Left ventricle myocardium inferior (tissue), 1 donor: ENCODE measurements around the gene CHST8. TPM values are rescaled to one million over a fixed set of nuclear protein-coding genes. Genes with fewer than 3 reads are reported as not detected.
A peak's percentile ranks its signal among the peaks of the same experiment; 100 is the strongest.

Experiments
- DNase-seq: peaks from one replicate; pipeline ENCODE4 v3.0.0-alpha.2; 2020
- H3K27ac ChIP-seq: fragments of 200-600 bp; replicated peaks from 2 replicates; pipeline ENCODE4 v1.8.0; 2021
- H3K27me3 ChIP-seq: fragments of 200-600 bp; 2 replicates; pipeline ENCODE4 v1.8.0; 2021; ENCODE audit warnings: low read depth
- H3K36me3 ChIP-seq: fragments of 200-600 bp; 2 replicates; pipeline ENCODE4 v1.8.0; 2021
- H3K4me1 ChIP-seq: fragments of 200-600 bp; 2 replicates; pipeline ENCODE4 v1.8.0; 2021
- H3K4me3 ChIP-seq: fragments of 200-600 bp; 2 replicates; pipeline ENCODE4 v1.8.0; 2021; ENCODE audit warnings: mild to moderate bottlenecking, moderate library complexity
- H3K9me3 ChIP-seq: fragments of 200-600 bp; replicated peaks from 2 replicates; pipeline ENCODE4 v1.8.0; 2021
- CTCF ChIP-seq: fragments of 200-600 bp; IDR thresholded peaks from 2 replicates; pipeline ENCODE4 v1.8.0; 2021; ENCODE audit warnings: antibody characterized with exemption, mild to moderate bottlenecking, borderline replicate concordance
- intact Hi-C: fragments of 100-400 bp; cut with micrococcal nuclease; formaldehyde crosslinking; loops from one replicate; pipeline ENCODE4 v1.11.0; 2022
- total RNA-seq: library from RNA; stranded (reverse); fragmentation: NEBNext Ultra II Directional; extraction: Animal tissue kit (Norgen Biotek cat#: 25700); gene quantifications from one replicate; pipeline ENCODE4 v1.2.1, GENCODE V29; 2021
- donor health status: DM: no; HTN: yes; CAD: no; lungs with severe emphysema.

Gene CHST8
- total RNA-seq, 1 donor from 2014 or later, result 0.14 TPM

- intact Hi-C loops, result loop anchor here (5.0 kb wide), 1 partner anchor 319 kb away; no protein-coding TSS in a partner anchor
- peaks cover 16% of the 10 kb centered on the region for H3K4me1 ChIP-seq
- no peak overlapping the region for H3K27ac ChIP-seq
- H3K27me3 ChIP-seq, result peaks cover 93% of the 10 kb centered on the region
- H3K4me3 ChIP-seq, result peak overlapping the region; percentile 52
- TF ChIP-seq CTCF, result peak; percentile 100
- peak; percentile 83 for DNase-seq
- H3K36me3 ChIP-seq, result no peaks in the 10 kb centered on the region
- no peaks in the 10 kb centered on the region for H3K9me3 ChIP-seq
Measured at GRCh38 chr19:33778089-33778791, 156.5 kb downstream of the CHST8 start.

- no peak for DNase-seq
- peaks cover 92% of the 10 kb centered on the region for H3K27me3 ChIP-seq
- H3K36me3 ChIP-seq, result no peaks in the 10 kb centered on the region
- no peak for TF ChIP-seq CTCF
- H3K4me1 ChIP-seq, result peaks cover 16% of the 10 kb centered on the region
- H3K4me3 ChIP-seq, result no peak overlapping the region
- H3K27ac ChIP-seq, result no peak overlapping the region
- intact Hi-C loops, result loop anchor here (5.0 kb wide), 2 partner anchors 217 to 317 kb away; no protein-coding TSS in a partner anchor
- no peaks in the 10 kb centered on the region for H3K9me3 ChIP-seq
Measured at GRCh38 chr19:33779849-33780248, 158.1 kb downstream of the CHST8 start.

GRCh38 chr19:33780251-33780650, 158.5 kb downstream of the CHST8 start:
- H3K27ac ChIP-seq, result no peak overlapping the region

GRCh38 chr19:33780746-33781145, 159.0 kb downstream of the CHST8 start:
- no peak overlapping the region for H3K27ac ChIP-seq
- intact Hi-C loops, result loop anchor here (5.0 kb wide), 1 partner anchor 217 kb away; no protein-coding TSS in a partner anchor

More at GRCh38 chr19:33780251-33780650, 158.5 kb downstream of the CHST8 start:
- H3K36me3 ChIP-seq, result no peaks in the 10 kb centered on the region
- no peak for DNase-seq
- no peak overlapping the region for H3K4me3 ChIP-seq
- H3K27me3 ChIP-seq, result peaks cover 92% of the 10 kb centered on the region
- intact Hi-C loops, result loop anchor here (5.0 kb wide), 1 partner anchor 217 kb away; no protein-coding TSS in a partner anchor
- H3K9me3 ChIP-seq, result no peaks in the 10 kb centered on the region
- TF ChIP-seq CTCF, result no peak
- H3K4me1 ChIP-seq, result peaks cover 16% of the 10 kb centered on the region

GRCh38 chr19:33781415-33781935, 159.7 kb downstream of the CHST8 start:
- Histone ChIP-seq H3K36me3 (no peaks in the 10 kb centered on the region), H3K4me1 (peaks cover 16% of the 10 kb centered on the region), H3K4me3 (no peak overlapping the region), H3K9me3 (no peaks in the 10 kb centered on the region), H3K27ac (no peak overlapping the region), H3K27me3 (peaks cover 85% of the 10 kb centered on the region)
- no peak for DNase-seq
- TF ChIP-seq CTCF, result no peak
- intact Hi-C loops, result loop anchor here (5.0 kb wide), 1 partner anchor 216 kb away; no protein-coding TSS in a partner anchor

More at GRCh38 chr19:33780746-33781145, 159.0 kb downstream of the CHST8 start:
- no peak overlapping the region for H3K4me3 ChIP-seq
- no peak for TF ChIP-seq CTCF
- H3K4me1 ChIP-seq, result peaks cover 16% of the 10 kb centered on the region
- no peaks in the 10 kb centered on the region for H3K36me3 ChIP-seq
- H3K9me3 ChIP-seq, result no peaks in the 10 kb centered on the region
- DNase-seq, result no peak
- peaks cover 91% of the 10 kb centered on the region for H3K27me3 ChIP-seq
